Measurements from ENCODE around the gene TMEM39A. TPM values are rescaled to one million over a fixed set of nuclear protein-coding genes. Genes with fewer than 3 reads are reported as not detected.

Gene TMEM39A
- total RNA-seq, 1 donor from 2014 or later = 48.2 TPM

- DNase-seq (no peak), ATAC-seq (no peak)
- Histone ChIP-seq H3K36me3 (peaks cover 42% of the 10 kb centered on the region), H3K9me3 (no peaks in the 10 kb centered on the region), H3K27ac (no peak overlapping the region), H3K27me3 (no peaks in the 10 kb centered on the region), H3K4me3 (no peak overlapping the region), H3K4me1 (no peaks in the 10 kb centered on the region)
- intact Hi-C loops (cut with DNase I) = no loop called here
- no peak for TF ChIP-seq CTCF (IDR thresholded peaks at IDR 0.05)
Measured at GRCh38 chr3:119417771-119418512, 45.5 kb downstream of the TMEM39A start.

GRCh38 chr3:119416873-119417272 is 46.5 kb downstream of the TMEM39A start:
- no peak for TF ChIP-seq CTCF (IDR thresholded peaks at IDR 0.05)
- DNase-seq (no peak), ATAC-seq (no peak)
- H3K27ac ChIP-seq = no peak overlapping the region
- no peak overlapping the region for H3K4me3 ChIP-seq
- H3K4me1 ChIP-seq = no peaks in the 10 kb centered on the region
- intact Hi-C loops (cut with DNase I) = no loop called here
- no peaks in the 10 kb centered on the region for H3K9me3 ChIP-seq
- H3K27me3 ChIP-seq = no peaks in the 10 kb centered on the region
- H3K36me3 ChIP-seq = peaks cover 48% of the 10 kb centered on the region

- H3K27me3 ChIP-seq = no peaks in the 10 kb centered on the region
- ATAC-seq = no peak
Measured at GRCh38 chr3:119413603-119414280, 49.7 kb downstream of the TMEM39A start.

GRCh38 chr3:119409844-119410243 is 53.6 kb downstream of the TMEM39A start:
- no peak overlapping the region for H3K27ac ChIP-seq
- no peak for ATAC-seq
- no peaks in the 10 kb centered on the region for H3K9me3 ChIP-seq
- no peaks in the 10 kb centered on the region for H3K27me3 ChIP-seq
- peaks cover 82% of the 10 kb centered on the region for H3K36me3 ChIP-seq
- H3K4me3 ChIP-seq = no peak overlapping the region
- TF ChIP-seq CTCF (IDR thresholded peaks at IDR 0.05) = no peak
- H3K4me1 ChIP-seq = no peaks in the 10 kb centered on the region
- intact Hi-C loops (cut with DNase I) = no loop called here
- DNase-seq = no peak

More at GRCh38 chr3:119413603-119414280, 49.7 kb downstream of the TMEM39A start:
- DNase-seq = no peak
- no peaks in the 10 kb centered on the region for H3K4me1 ChIP-seq
- H3K9me3 ChIP-seq = no peaks in the 10 kb centered on the region
- intact Hi-C loops (cut with DNase I) = no loop called here
- H3K36me3 ChIP-seq = peaks cover 70% of the 10 kb centered on the region
- TF ChIP-seq CTCF (IDR thresholded peaks at IDR 0.05) = no peak
- H3K27ac ChIP-seq = no peak overlapping the region
- H3K4me3 ChIP-seq = no peak overlapping the region

GRCh38 chr3:119408243-119408950 is 55.0 kb downstream of the TMEM39A start:
- TF ChIP-seq CTCF (IDR thresholded peaks at IDR 0.05) = no peak
- H3K36me3 ChIP-seq = peaks cover 80% of the 10 kb centered on the region
- H3K4me1 ChIP-seq = no peaks in the 10 kb centered on the region
- H3K27me3 ChIP-seq = no peaks in the 10 kb centered on the region
- H3K9me3 ChIP-seq = no peaks in the 10 kb centered on the region
- DNase-seq (no peak), ATAC-seq (no peak)
- H3K27ac ChIP-seq = no peak overlapping the region
- H3K4me3 ChIP-seq = no peak overlapping the region
- intact Hi-C loops (cut with DNase I) = no loop called here

Data from upper lobe of right lung (tissue), 1 donor.